ENCODE measurements around the gene HOXC10. TPM values are rescaled to one million over a fixed set of nuclear protein-coding genes. Genes with fewer than 3 reads are reported as not detected.
A peak's percentile ranks its signal among the peaks of the same experiment; 100 is the strongest.

HOXC10 gene
- total and polyA plus RNA-seq, 2 donors (not counting 1 experiment from before 2014, with no cell fraction given): not detected

GRCh38 chr12:54014377-54015017 lies 29.6 kb downstream of the HOXC10 start:
- Mint-ChIP-seq H3K27ac (no peak overlapping the region), H3K4me3 (no peak overlapping the region), H3K27me3 (peaks cover 70% of the 10 kb centered on the region), H3K4me1 (peaks cover 30% of the 10 kb centered on the region), H3K9me3 (ENCODE audit: insufficient read depth) (no peaks in the 10 kb centered on the region)
- peaks cover 0 to 53% (median 6%) of the 10 kb centered on the region in 3 donors for H3K9me3 ChIP-seq (ENCODE audit: control extremely low read depth in 1 of 3, control insufficient read depth in 2 of 3, insufficient read depth in 1 of 3, low read length in 2 of 3)
- H3K27ac ChIP-seq (ENCODE audit: low read length in 2 of 2): no peak overlapping the region
- no peaks in the 10 kb centered on the region for H4K20me1 ChIP-seq (ENCODE audit: control insufficient read depth, insufficient read depth, low read length, poor library complexity, severe bottlenecking)
- DNase-seq: peak; percentile 45
- no peak overlapping the region for H2AFZ ChIP-seq (ENCODE audit: insufficient read depth, low read depth, low read length, poor library complexity, severe bottlenecking)
- H3K36me3 ChIP-seq (replicated peaks in 1 of 2; ENCODE audit: control extremely low read depth in 1 of 2, control insufficient read depth in 1 of 2, extremely low read depth in 1 of 2, insufficient read depth in 2 of 2, low read length in 1 of 2): no peaks in the 10 kb centered on the region
- peak overlapping the region; percentile 36 for H3K4me2 ChIP-seq (replicated peaks; ENCODE audit: low read depth, low read length, poor library complexity, severe bottlenecking)
- WGBS (ENCODE audit: insufficient coverage): 15% methylated on average over 15 of the region's 36 CpGs
- TF ChIP-seq EZH2 (IDR thresholded peaks at IDR 0.05; ENCODE audit: borderline replicate concordance, insufficient read depth, low read depth, low read length, poor library complexity, severe bottlenecking): peak; percentile 98
- TF ChIP-seq CTCF (IDR thresholded peaks at IDR 0.05): no peak
- H3K9ac ChIP-seq (ENCODE audit: low read length): no peak overlapping the region
- no peak for ATAC-seq (ENCODE audit: low read depth)
- peaks cover 0 to 94% (median 77%) of the 10 kb centered on the region in 4 experiments for H3K27me3 ChIP-seq (replicated peaks in 1 of 4; ENCODE audit: control extremely low read depth in 1 of 4, control insufficient read depth in 3 of 4, insufficient read depth in 4 of 4, low read length in 3 of 4)
- H3K4me1 ChIP-seq (ENCODE audit: control insufficient read depth in 2 of 2, insufficient read depth in 2 of 2, low read length in 2 of 2): peaks cover 33 to 50% of the 10 kb centered on the region in 2 donors
- intact Hi-C loops (cut with micrococcal nuclease): loop anchor here (5.0 kb wide), 2 partner anchors 37 to 62 kb away; partner anchors contain the start of gene HOXC12
- ChIA-PET POLR2A (interaction anchor here (0.7 kb wide), 1 partner anchor 13 kb away, joined by 4 read pairs; no protein-coding TSS in a partner anchor), CTCF (interaction anchor here (0.7 to 3.9 kb wide), 8 partner anchors 8 to 193 kb away, joined by 3 to 31 read pairs (median 4); partner anchors contain the start of gene HOXC5)
- H3K4me3 ChIP-seq (ENCODE audit: control extremely low read depth in 1 of 5, extremely low read depth in 1 of 5, insufficient read depth in 1 of 5, low read depth in 2 of 5, low read length in 4 of 5): no peak overlapping the region
- no peaks in the 10 kb centered on the region for H3K79me2 ChIP-seq (ENCODE audit: control insufficient read depth, insufficient read depth, low read length)
